Measurements from ENCODE around the gene LAP3.

Gene LAP3

DNA sequence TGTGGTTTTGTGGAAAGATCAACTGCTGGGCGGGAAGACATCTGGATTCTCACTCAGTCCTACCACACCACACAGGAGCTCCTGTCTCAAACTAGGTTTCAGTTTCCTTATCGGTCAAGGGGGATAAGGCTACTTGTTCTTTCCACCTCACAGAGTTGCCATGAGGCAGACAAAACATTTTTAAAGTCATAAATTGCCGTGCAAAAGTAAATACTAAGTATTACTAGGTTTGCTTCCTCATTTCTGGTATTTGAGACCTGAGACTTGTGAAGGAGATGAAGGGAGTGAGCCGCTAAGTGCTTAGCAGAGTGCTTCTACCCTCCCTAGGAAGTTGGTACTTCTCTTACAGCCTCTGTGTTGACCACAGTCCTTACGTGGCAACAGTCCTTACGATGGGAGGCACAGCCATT, 1.5 kb downstream of the LAP3 start:
- Histone ChIP-seq H2AFZ (ENCODE audit: low read depth, low read length) (no peak overlapping the region; the same call in 1 of the 2 replicates), H3K79me2 (ENCODE audit: insufficient read depth, low read length) (peaks cover 13% of the 10 kb centered on the region), H3K9me3 (ENCODE audit: insufficient read depth, low read length, severe bottlenecking) (no peaks in the 10 kb centered on the region), H3K4me1 (ENCODE audit: insufficient read depth, low read length) (peaks cover 31% of the 10 kb centered on the region), H4K20me1 (ENCODE audit: insufficient read depth, low read length) (no peaks in the 10 kb centered on the region), H3K4me2 (ENCODE audit: insufficient read depth, low read length) (peak overlapping the region; percentile 73), H3K27ac (ENCODE audit: low read length) (peak overlapping the region; percentile 3; the same call in 1 of the 2 replicates), H3K4me3 (ENCODE audit: low read depth in 1 of 2, low read length in 2 of 2) (peak overlapping the region in 1 of 2 experiments; percentile 59; a peak in 2 of 4 replicates), H3K36me3 (ENCODE audit: insufficient read depth, low read length) (peaks cover 6% of the 10 kb centered on the region; the same call in 1 of the 2 replicates), H3K9ac (ENCODE audit: low read depth, low read length) (peak overlapping the region; percentile 75), H3K27me3 (ENCODE audit: insufficient read depth, low read length, poor library complexity) (no peaks in the 10 kb centered on the region)
- DNase-seq (no peak), ATAC-seq (ENCODE audit: insufficient read depth, low read depth) (no peak)
- TF ChIP-seq CTCF (IDR thresholded peaks at IDR 0.05; ENCODE audit: borderline replicate concordance, extremely low read depth, low read length, poor library complexity, severe bottlenecking) (no peak), EZH2 (IDR thresholded peaks at IDR 0.05; ENCODE audit: borderline replicate concordance, low read depth, low read length, severe bottlenecking) (no peak)

DNA sequence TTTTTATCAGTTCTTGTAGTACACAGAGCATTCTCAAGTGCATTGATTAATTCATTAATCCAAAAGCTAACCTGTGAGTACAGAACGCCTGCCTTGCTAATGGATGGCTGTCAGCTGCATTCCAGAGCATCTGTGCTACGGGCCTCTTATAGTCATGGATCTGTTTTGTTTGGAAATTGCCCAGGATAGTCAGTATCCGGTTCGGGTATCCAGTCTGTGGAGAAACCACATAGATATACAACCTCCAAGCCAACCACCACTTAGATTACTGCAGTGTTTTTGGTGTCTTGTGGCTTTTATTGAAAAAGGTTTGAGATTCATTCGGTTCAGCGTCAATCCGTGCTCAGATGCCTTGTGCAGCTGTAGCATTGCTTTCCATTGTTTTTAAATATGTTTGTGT, 4.0 kb downstream of the LAP3 start:
- no peak overlapping the region for H3K4me3 ChIP-seq (ENCODE audit: low read depth in 1 of 2, low read length in 2 of 2)
- H3K79me2 ChIP-seq (ENCODE audit: insufficient read depth, low read length), result peaks cover 13% of the 10 kb centered on the region
- DNase-seq (no peak), ATAC-seq (ENCODE audit: insufficient read depth, low read depth) (no peak)
- H3K4me2 ChIP-seq (ENCODE audit: insufficient read depth, low read length), result no peak overlapping the region
- TF ChIP-seq CTCF (IDR thresholded peaks at IDR 0.05; ENCODE audit: borderline replicate concordance, extremely low read depth, low read length, poor library complexity, severe bottlenecking) (no peak), EZH2 (IDR thresholded peaks at IDR 0.05; ENCODE audit: borderline replicate concordance, low read depth, low read length, severe bottlenecking) (no peak)
- H3K36me3 ChIP-seq (ENCODE audit: insufficient read depth, low read length), result peaks cover 21% of the 10 kb centered on the region; the same call in 1 of the 2 replicates
- no peak overlapping the region for H3K9ac ChIP-seq (ENCODE audit: low read depth, low read length)
- no peaks in the 10 kb centered on the region for H3K9me3 ChIP-seq (ENCODE audit: insufficient read depth, low read length, severe bottlenecking)
- H2AFZ ChIP-seq (ENCODE audit: low read depth, low read length), result no peak overlapping the region
- peaks cover 29% of the 10 kb centered on the region for H3K4me1 ChIP-seq (ENCODE audit: insufficient read depth, low read length)
- no peaks in the 10 kb centered on the region for H3K27me3 ChIP-seq (ENCODE audit: insufficient read depth, low read length, poor library complexity)
- H3K27ac ChIP-seq (ENCODE audit: low read length), result no peak overlapping the region
- H4K20me1 ChIP-seq (ENCODE audit: insufficient read depth, low read length), result no peaks in the 10 kb centered on the region

- DNase-seq, result no peak
- Histone ChIP-seq H3K4me3 (ENCODE audit: low read depth in 1 of 2, low read length in 2 of 2) (no peak overlapping the region), H4K20me1 (ENCODE audit: insufficient read depth, low read length) (no peaks in the 10 kb centered on the region), H3K4me1 (ENCODE audit: insufficient read depth, low read length) (peaks cover 11% of the 10 kb centered on the region), H3K27ac (ENCODE audit: low read length) (no peak overlapping the region), H3K27me3 (ENCODE audit: insufficient read depth, low read length, poor library complexity) (no peaks in the 10 kb centered on the region), H3K9ac (ENCODE audit: low read depth, low read length) (no peak overlapping the region), H3K79me2 (ENCODE audit: insufficient read depth, low read length) (peaks cover 3% of the 10 kb centered on the region), H3K9me3 (ENCODE audit: insufficient read depth, low read length, severe bottlenecking) (no peaks in the 10 kb centered on the region), H2AFZ (ENCODE audit: low read depth, low read length) (no peak overlapping the region), H3K36me3 (ENCODE audit: insufficient read depth, low read length) (peaks cover 29% of the 10 kb centered on the region; the same call in 1 of the 2 replicates), H3K4me2 (ENCODE audit: insufficient read depth, low read length) (no peak overlapping the region)
- TF ChIP-seq CTCF (IDR thresholded peaks at IDR 0.05; ENCODE audit: borderline replicate concordance, extremely low read depth, low read length, poor library complexity, severe bottlenecking) (no peak), EZH2 (IDR thresholded peaks at IDR 0.05; ENCODE audit: borderline replicate concordance, low read depth, low read length, severe bottlenecking) (no peak)
- no peak for ATAC-seq (ENCODE audit: insufficient read depth, low read depth)
These were observed 6.3 kb downstream of the LAP3 start for GRCh38 chr4:17583276-17583675.

All from DND-41 (cell line).